Measurements from ENCODE around the gene WDR88. TPM values are rescaled to one million over a fixed set of nuclear protein-coding genes. Genes with fewer than 3 reads are reported as not detected.
A peak's percentile ranks its signal among the peaks of the same experiment; 100 is the strongest.
"Not testable (repeated sequence)": the region's sequence is repeated elsewhere in the genome, so short reads cannot be mapped to it uniquely, and the experiment has no call there.

The WDR88 gene
- total RNA-seq, 2 experiments from 2014 or later = not detected

- no peaks in the 10 kb centered on the region for H3K36me3 Mint-ChIP-seq (ENCODE audit: low read depth)
- H3K4me1 Mint-ChIP-seq = peaks cover 39% of the 10 kb centered on the region
- CTCF ChIA-PET = interaction anchor here (1.4 to 9.3 kb wide), 4 partner anchors 16 to 184 kb away, joined by 3 to 72 read pairs (median 22); no protein-coding TSS in a partner anchor
- H3K27ac Mint-ChIP-seq = peak overlapping the region; percentile 83
- H3K9me3 Mint-ChIP-seq = no peaks in the 10 kb centered on the region
- no peak overlapping the region for H3K4me3 Mint-ChIP-seq
- no peaks in the 10 kb centered on the region for H3K27me3 Mint-ChIP-seq
- POLR2A ChIA-PET = interaction anchor here (0.7 to 6.8 kb wide), 3 partner anchors 16 to 217 kb away, joined by 3 to 119 read pairs (median 3); no protein-coding TSS in a partner anchor
- DNase-seq = no peak
Observed at GRCh38 chr19:33159893-33160292, 28.0 kb downstream of the WDR88 start.

- POLR2A ChIA-PET = interaction anchor here (0.9 to 6.8 kb wide), 3 partner anchors 15 to 212 kb away, joined by 3 to 119 read pairs (median 4); partner anchors contain the start of gene CEBPG
- Mint-ChIP-seq H3K4me1 (peaks cover 39% of the 10 kb centered on the region), H3K9me3 (no peaks in the 10 kb centered on the region), H3K4me3 (no peak overlapping the region), H3K27me3 (no peaks in the 10 kb centered on the region), H3K27ac (peak overlapping the region; percentile 83), H3K36me3 (ENCODE audit: low read depth) (no peaks in the 10 kb centered on the region)
- no peak for DNase-seq
- CTCF ChIA-PET = interaction anchor here (1.0 to 9.3 kb wide), 5 partner anchors 16 to 617 kb away, joined by 3 to 72 read pairs (median 12); no protein-coding TSS in a partner anchor
Observed at GRCh38 chr19:33161201-33161600, 29.3 kb downstream of the WDR88 start.

- no peak overlapping the region for H3K27ac Mint-ChIP-seq
- POLR2A ChIA-PET = interaction anchor here (6.8 kb wide), 1 partner anchor 13 kb away, joined by 119 read pairs; no protein-coding TSS in a partner anchor
- no peaks in the 10 kb centered on the region for H3K36me3 Mint-ChIP-seq (ENCODE audit: low read depth)
Observed at GRCh38 chr19:33163481-33163880, 31.6 kb downstream of the WDR88 start.

GRCh38 chr19:33166037-33166436 lies 34.1 kb downstream of the WDR88 start:
- H3K36me3 Mint-ChIP-seq (ENCODE audit: low read depth); H3K4me1 Mint-ChIP-seq; DNase-seq; H3K9me3 Mint-ChIP-seq; H3K27me3 Mint-ChIP-seq; H3K4me3 Mint-ChIP-seq; H3K27ac Mint-ChIP-seq: not testable (repeated sequence)
- ChIA-PET CTCF (interaction anchor here (0.8 to 1.7 kb wide), 4 partner anchors 10 to 23 kb away, joined by 4 to 9 read pairs (median 6); no protein-coding TSS in a partner anchor), POLR2A (interaction anchor here (1.0 kb wide), 1 partner anchor 11 kb away, joined by 7 read pairs; no protein-coding TSS in a partner anchor)

More at GRCh38 chr19:33163481-33163880, 31.6 kb downstream of the WDR88 start:
- Mint-ChIP-seq H3K27me3 (no peaks in the 10 kb centered on the region), H3K4me1 (peaks cover 29% of the 10 kb centered on the region), H3K4me3 (no peak overlapping the region), H3K9me3 (peaks cover 2% of the 10 kb centered on the region)
- no peak for DNase-seq
- CTCF ChIA-PET = interaction anchor here (4.8 to 9.3 kb wide), 2 partner anchors 14 to 21 kb away, joined by 32 to 72 read pairs; no protein-coding TSS in a partner anchor

GRCh38 chr19:33167438-33167837 lies 35.5 kb downstream of the WDR88 start:
- Mint-ChIP-seq H3K36me3 (ENCODE audit: low read depth) (no peaks in the 10 kb centered on the region), H3K27me3 (no peaks in the 10 kb centered on the region), H3K4me3 (no peak overlapping the region), H3K4me1 (peaks cover under 1% of the 10 kb centered on the region), H3K9me3 (peaks cover 5% of the 10 kb centered on the region), H3K27ac (no peak overlapping the region)
- no peak for DNase-seq
- POLR2A ChIA-PET = no interaction called here
- CTCF ChIA-PET = interaction anchor here (1.5 to 1.7 kb wide), 2 partner anchors 17 to 23 kb away, joined by 4 to 8 read pairs; no protein-coding TSS in a partner anchor

- Mint-ChIP-seq H3K4me3 (no peak overlapping the region), H3K9me3 (peaks cover 5% of the 10 kb centered on the region), H3K36me3 (ENCODE audit: low read depth) (no peaks in the 10 kb centered on the region), H3K4me1 (peaks cover 2% of the 10 kb centered on the region), H3K27me3 (no peaks in the 10 kb centered on the region), H3K27ac (no peak overlapping the region)
- ChIA-PET POLR2A (no interaction called here), CTCF (no interaction called here)
- no peak for DNase-seq
Observed at GRCh38 chr19:33168528-33168927, 36.6 kb downstream of the WDR88 start.

- Mint-ChIP-seq H3K4me1 (peaks cover 17% of the 10 kb centered on the region), H3K4me3 (no peak overlapping the region), H3K36me3 (ENCODE audit: low read depth) (peaks cover 3% of the 10 kb centered on the region), H3K9me3 (peaks cover 5% of the 10 kb centered on the region), H3K27me3 (no peaks in the 10 kb centered on the region), H3K27ac (no peak overlapping the region)
- CTCF ChIA-PET = interaction anchor here (0.7 kb wide), 1 partner anchor 12 kb away, joined by 3 read pairs; no protein-coding TSS in a partner anchor
- DNase-seq = no peak
- POLR2A ChIA-PET = no interaction called here
Observed at GRCh38 chr19:33171222-33171795, 39.4 kb downstream of the WDR88 start.

- Mint-ChIP-seq H3K27me3 (peaks cover 3% of the 10 kb centered on the region), H3K36me3 (ENCODE audit: low read depth) (peaks cover 6% of the 10 kb centered on the region), H3K4me3 (no peak overlapping the region), H3K4me1 (peaks cover 20% of the 10 kb centered on the region), H3K9me3 (peaks cover 5% of the 10 kb centered on the region), H3K27ac (no peak overlapping the region)
- POLR2A ChIA-PET = no interaction called here
- CTCF ChIA-PET = no interaction called here
- no peak for DNase-seq
Observed at GRCh38 chr19:33171916-33172359, 40.0 kb downstream of the WDR88 start.

- POLR2A ChIA-PET = interaction anchor here (6.3 kb wide), 1 partner anchor 14 kb away, joined by 119 read pairs; no protein-coding TSS in a partner anchor
- peaks cover 8% of the 10 kb centered on the region for H3K36me3 Mint-ChIP-seq (ENCODE audit: low read depth)
Observed at GRCh38 chr19:33174186-33174585, 42.3 kb downstream of the WDR88 start.

GRCh38 chr19:33175156-33175782 lies 43.4 kb downstream of the WDR88 start:
- DNase-seq = no peak
- Mint-ChIP-seq H3K36me3 (ENCODE audit: low read depth) (peaks cover 8% of the 10 kb centered on the region), H3K9me3 (no peaks in the 10 kb centered on the region), H3K27me3 (peaks cover 4% of the 10 kb centered on the region), H3K27ac (no peak overlapping the region), H3K4me1 (peaks cover 31% of the 10 kb centered on the region), H3K4me3 (peak overlapping the region; percentile 96)
- ChIA-PET POLR2A (interaction anchor here (0.9 to 6.3 kb wide), 9 partner anchors 9 to 997 kb away, joined by 3 to 119 read pairs (median 8); partner anchors contain the start of genes CEBPG, LSM14A and NUDT19), CTCF (interaction anchor here (0.6 to 4.2 kb wide), 6 partner anchors 9 to 551 kb away, joined by 4 to 72 read pairs (median 12); no protein-coding TSS in a partner anchor)

More at GRCh38 chr19:33174186-33174585, 42.3 kb downstream of the WDR88 start:
- no peak for DNase-seq
- Mint-ChIP-seq H3K4me1 (peaks cover 31% of the 10 kb centered on the region), H3K9me3 (no peaks in the 10 kb centered on the region), H3K27me3 (peaks cover 4% of the 10 kb centered on the region), H3K27ac (no peak overlapping the region), H3K4me3 (no peak overlapping the region)
- CTCF ChIA-PET = interaction anchor here (2.4 kb wide), 1 partner anchor 10 kb away, joined by 9 read pairs; no protein-coding TSS in a partner anchor

GRCh38 chr19:33175886-33176669 lies 44.2 kb downstream of the WDR88 start:
- CTCF ChIA-PET = interaction anchor here (0.5 to 4.2 kb wide), 27 partner anchors 8 to 1979 kb away, joined by 3 to 72 read pairs (median 4); partner anchors contain the start of genes CEBPG, FXYD5, GPATCH1 and NUDT19
- peaks cover 8% of the 10 kb centered on the region for H3K36me3 Mint-ChIP-seq (ENCODE audit: low read depth)
- peak overlapping the region; percentile 96 for H3K4me3 Mint-ChIP-seq
- H3K27ac Mint-ChIP-seq = peak overlapping the region; percentile 94
- POLR2A ChIA-PET = interaction anchor here (0.9 to 6.3 kb wide), 17 partner anchors 10 to 996 kb away, joined by 3 to 119 read pairs (median 7); partner anchors contain the start of genes CEBPG, CEP89, DPY19L3 and FAAP24
- DNase-seq = peak; percentile 41
- peaks cover 31% of the 10 kb centered on the region for H3K4me1 Mint-ChIP-seq
- H3K27me3 Mint-ChIP-seq = peaks cover 4% of the 10 kb centered on the region
- no peaks in the 10 kb centered on the region for H3K9me3 Mint-ChIP-seq

All from activated CD4-positive, alpha-beta memory T cell treated with anti-CD3 and anti-CD28 coated beads, Interleukin-2, amount 10 ng/mL, durations not matched to agents 7 days and 5 days (primary cell).